ENCODE results near the gene TP53INP2.
"Not testable (repeated sequence)": the region's sequence is repeated elsewhere in the genome, so short reads cannot be mapped to it uniquely, and the experiment has no call there.

TP53INP2 gene

DNA sequence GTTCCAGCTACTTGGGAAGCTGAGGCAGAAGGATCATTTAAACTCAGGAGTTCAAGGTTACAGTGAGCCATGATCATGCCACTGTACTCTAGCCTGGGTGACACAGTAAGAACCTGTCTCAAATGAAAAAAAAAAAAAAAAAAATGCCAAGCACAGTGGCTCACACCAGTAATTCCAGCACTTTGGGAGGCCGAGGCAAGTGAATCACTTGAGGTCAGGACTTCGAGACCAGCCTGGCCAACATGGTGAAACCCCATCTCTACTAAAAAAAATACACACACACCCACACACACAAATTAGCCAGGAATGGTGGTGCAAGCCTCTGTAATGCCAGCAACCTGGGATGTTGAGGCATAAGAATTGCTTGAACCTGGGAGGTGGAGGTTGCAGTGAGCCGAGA, 18.4 kb downstream of the TP53INP2 start:
- not testable (repeated sequence) for DNase-seq

- DNase-seq, result no peak
Observed at GRCh38 chr20:34724172-34724571, 20.0 kb downstream of the TP53INP2 start.

DNA sequence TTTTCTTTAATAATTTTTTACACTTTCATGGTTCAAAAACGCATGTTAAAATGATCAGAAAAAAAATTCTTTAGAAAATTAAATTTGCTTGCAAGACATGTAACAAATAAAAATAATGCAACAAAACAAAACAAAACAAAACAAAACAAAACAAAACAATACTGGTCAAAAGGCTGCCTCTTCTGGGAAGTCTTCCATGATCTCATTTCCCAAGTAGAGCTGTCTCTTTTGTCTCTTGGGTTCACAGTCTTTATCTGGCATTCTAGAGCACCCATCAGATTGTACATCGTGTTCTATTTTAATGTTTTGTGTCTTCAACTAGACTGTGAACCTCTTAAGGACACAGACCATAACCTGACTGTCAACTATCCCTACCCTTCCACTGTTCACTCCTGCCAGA, 25.3 kb downstream of the TP53INP2 start:
- no peak for DNase-seq

- DNase-seq, result no peak
Observed at GRCh38 chr20:34732523-34732922, 28.4 kb downstream of the TP53INP2 start.

GRCh38 chr20:34736106-34736735, 32.1 kb downstream of the TP53INP2 start:
- no peak for DNase-seq

DNA sequence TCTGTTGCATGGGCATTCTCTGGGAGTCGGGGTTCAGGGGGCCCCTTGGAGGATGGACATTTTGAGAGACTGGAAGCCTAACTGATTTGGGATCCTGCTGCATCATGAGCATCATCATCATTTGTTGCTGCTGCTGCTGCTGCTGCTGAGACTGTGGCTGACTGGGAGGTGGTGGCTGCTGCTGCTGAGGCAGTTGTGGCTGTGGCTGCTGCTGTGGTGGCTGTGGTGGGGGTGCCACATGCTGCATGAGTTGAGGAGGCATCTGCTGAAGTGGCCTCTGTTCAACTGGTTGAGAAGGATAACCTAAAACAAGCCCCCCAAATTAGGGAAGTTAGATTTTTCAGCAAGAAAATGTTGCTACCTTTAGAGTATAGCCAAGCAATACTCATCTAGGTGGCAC, 38.9 kb downstream of the TP53INP2 start:
- DNase-seq, result no peak

DNA sequence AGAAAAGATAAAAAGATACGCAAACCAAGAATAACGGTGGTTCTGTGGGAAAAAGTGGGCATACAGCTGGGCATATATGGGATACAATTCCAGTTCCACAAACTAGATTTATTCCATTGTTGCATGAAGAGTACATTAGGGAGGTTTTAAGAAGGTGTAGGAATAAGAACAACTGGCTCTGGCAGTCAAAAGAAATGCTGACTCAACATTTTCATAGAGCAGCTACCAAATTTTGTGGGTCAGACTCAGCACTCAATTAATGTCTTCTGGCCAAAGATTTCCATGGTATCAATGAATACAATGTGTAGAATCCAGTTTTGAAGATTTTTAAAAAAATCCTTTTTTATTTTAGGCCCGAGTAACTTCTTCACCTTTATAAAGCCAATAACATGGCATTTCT, 40.2 kb downstream of the TP53INP2 start:
- DNase-seq, result no peak

DNA sequence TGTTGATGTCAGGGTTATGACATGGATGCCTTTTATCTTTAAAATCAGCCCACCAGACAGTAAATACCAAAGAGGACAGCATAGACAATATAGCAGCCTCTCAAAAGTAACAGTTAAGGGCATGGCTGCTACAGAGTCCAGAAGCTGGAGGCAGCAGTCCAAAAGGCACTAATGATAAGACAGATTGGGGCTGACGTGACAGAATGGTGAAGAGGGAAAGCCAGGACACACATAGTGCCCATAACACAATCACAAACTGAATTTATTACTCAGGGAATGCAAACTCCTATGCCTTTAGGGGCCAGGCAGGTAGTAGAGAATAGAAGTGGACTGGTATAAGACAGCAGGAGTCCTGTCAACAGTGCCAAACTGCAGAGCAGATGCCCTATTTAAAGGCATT, 40.7 kb downstream of the TP53INP2 start:
- DNase-seq, result no peak

DNA sequence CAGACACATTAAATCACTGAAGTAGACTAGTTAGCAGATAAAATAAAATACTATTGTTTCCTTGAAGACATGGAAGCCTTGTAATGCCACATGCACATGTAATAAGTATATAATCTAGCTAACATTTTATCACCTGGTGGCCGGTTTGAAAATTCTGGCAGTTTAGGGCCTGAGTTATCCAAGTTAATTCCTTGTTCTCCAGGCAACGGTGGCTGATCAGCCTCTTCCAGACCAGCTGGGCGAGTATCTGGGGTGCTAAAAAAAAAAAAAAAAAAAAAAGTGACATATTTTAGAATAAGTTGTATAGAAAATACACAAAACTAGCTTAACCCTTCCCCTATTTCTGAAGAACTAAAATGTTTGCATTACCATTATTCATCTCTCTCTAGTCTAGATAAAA, 42.5 kb downstream of the TP53INP2 start:
- DNase-seq, result no peak

- DNase-seq, result peak; percentile 5
Observed at GRCh38 chr20:34747479-34747878, 43.3 kb downstream of the TP53INP2 start.

DNA sequence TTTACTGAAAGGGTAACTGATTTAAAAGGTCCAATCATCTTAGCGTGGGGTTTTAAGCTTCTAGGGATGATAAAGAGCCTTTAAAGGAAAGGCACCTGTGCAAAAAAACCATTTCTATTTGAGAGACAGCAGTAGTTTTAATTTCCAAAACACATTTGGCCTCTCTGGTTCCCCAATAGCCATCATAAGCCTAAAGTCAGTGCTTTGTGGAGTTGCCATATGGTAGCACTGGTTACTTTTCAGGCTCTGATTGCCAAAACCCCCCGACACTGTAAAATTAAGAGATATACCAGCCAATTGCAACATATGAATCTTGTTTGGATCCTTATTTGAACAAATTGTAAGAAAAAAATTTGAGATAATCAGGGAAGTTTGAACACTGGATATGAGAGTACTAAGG, 44.6 kb downstream of the TP53INP2 start:
- DNase-seq, result no peak

DNA sequence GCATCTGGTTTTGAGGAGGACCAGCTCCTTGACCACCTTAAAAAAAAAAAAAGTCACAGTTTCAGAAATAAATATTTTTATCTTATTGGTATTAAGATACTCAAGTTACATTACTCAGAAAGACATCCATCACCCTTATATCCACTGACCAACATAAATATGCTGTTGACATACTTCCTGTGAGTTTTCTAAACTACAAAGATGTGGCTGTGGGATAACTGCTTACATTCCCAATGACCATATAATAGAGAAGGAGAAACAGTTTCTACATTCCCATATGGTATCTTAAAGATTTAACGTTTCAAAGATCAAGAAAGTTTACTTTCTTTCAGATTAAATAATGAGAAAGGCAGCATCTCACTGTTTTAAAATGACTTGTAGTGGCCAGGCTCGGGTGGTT, 46.3 kb downstream of the TP53INP2 start:
- DNase-seq, result no peak

DNA sequence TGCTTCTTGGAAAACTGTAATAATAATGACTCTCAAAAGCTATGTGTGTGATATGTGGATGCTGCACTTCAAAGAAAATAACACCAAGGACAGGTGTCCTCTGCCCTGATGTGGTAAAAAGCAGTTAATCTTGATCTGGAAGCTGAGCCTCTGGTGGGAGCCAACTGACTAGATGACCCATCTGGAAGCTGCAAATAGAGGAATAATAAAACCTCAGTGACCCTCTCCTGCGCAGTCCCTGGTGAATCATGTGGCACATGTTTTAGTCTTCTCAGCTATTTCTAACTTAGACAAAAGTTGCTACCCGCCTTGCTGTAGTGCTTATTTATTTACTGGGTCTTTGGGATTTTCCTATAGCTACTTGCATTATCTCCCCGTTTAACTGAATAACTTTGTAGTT, 47.3 kb downstream of the TP53INP2 start:
- no peak for DNase-seq

- DNase-seq, result no peak
Observed at GRCh38 chr20:34753706-34754461, 49.7 kb downstream of the TP53INP2 start.

DNA sequence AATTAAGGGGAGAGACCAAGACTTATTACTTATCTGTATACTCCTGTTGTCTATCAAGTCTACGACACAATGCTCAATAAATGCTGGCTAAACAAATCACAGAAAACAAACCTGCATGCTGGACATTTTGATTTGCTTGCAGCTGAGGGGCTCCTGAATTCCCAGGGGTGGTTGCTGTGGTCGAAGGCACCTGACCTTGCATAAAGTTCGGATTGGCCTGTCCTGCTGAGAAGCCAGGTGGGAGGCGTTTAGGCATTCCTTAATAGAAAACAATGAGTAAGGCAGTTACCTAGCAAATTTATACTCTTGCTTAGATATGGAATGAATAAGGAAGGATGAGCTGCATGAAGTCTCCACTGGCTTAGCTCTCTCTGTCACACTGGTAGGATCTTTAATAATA, 50.5 kb downstream of the TP53INP2 start:
- no peak for DNase-seq

GRCh38 chr20:34755367-34755766, 51.2 kb downstream of the TP53INP2 start:
- no peak for DNase-seq

DNA sequence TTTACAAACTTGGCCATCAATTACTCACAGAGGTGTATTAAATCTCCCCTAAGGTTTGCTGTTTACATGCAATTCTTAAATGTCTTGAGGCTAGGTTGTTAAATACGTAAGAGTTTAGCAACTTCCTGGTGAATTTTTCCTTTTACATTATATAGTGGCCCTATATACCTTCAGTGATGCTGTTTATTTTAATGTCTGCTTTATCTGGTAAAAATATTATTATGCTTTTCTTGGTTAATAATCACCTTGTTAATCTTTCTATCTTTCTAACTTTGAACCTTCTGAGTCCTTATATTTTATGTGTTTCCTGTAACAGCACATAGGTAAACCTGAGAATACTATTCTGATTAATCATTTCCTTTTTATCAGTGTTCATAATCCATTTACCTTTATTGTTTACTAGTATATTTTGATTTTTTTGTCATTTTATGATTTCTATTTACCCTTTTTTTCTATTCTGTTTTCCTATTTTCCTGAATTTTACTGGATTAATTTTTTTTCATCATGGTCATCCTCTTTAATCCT, 57.9 kb downstream of the TP53INP2 start:
- no peak for DNase-seq

Data from midbrain (tissue), 1 donor.